Stimulated activated CD8-positive, alpha-beta memory T cell treated with anti-CD3 and anti-CD28 coated beads, Interleukin-2, amount 100 ng/mL, for 1 hour (primary cell): ENCODE data around the gene MRE11.

Source experiments
- DNase-seq, 2 donors: peaks; one replicate each; pipeline ENCODE4 v3.0.0-alpha.2; 2020; ENCODE audit warnings: low read depth in 2 of 2

MRE11 gene

DNA sequence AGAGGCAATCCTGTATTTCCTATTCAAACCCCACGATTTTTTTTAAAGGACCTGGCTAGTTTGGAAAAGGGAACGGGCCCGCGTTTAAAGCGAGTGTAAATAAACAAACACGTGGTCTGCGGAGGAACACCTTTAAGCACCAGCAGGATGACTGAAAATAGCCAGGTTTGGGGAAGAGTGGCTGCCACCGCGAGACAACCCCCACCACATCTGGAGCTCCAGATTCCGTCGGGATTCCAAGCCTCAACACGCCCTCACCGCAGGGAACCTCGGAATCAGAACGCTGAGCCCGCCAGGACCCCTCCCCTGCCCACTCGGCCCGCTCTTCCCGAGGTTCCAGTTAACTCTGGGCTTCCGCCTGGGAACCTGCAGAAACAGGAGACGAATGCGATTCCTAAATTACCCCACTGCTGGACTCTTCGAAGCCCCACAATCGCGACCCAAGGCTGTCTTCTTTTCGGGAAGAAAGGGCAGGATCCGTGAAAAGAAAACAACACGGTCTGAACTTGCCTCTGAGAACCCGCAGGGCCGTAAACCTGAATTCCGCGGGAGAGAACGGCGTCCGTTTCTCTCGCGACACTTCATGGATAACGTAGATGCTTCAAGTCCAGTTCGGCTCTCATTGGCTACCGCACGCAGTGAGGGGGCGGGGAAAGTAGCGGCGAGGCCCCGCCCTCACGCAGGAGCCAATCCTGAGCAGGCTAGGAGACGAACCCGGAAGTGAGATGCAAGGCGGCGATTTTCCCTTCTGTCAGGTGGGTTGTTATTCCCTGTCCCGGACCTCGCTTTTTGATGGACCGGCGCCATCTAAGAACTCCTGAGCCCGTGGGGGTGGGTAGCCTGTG is at the start of gene MRE11, which contains the start of gene ANKRD49:
Gene MRE11, minus strand, starts transcription at position 564 of the 845 bp plus-strand sequence. CDS start 1,043 bp downstream, outside the sequence.
Gene ANKRD49, plus strand, starts transcription at position 704 of the 845 bp plus-strand sequence. CDS start 2,710 bp downstream, outside the sequence.
- DNase-seq = peak; percentile 90

GRCh38 chr11:94539420-94539819 is 45.8 kb upstream of the MRE11 start:
- no peak for DNase-seq

GRCh38 chr11:94537031-94537600 is 43.5 kb upstream of the MRE11 start:
- DNase-seq = no peak

DNA sequence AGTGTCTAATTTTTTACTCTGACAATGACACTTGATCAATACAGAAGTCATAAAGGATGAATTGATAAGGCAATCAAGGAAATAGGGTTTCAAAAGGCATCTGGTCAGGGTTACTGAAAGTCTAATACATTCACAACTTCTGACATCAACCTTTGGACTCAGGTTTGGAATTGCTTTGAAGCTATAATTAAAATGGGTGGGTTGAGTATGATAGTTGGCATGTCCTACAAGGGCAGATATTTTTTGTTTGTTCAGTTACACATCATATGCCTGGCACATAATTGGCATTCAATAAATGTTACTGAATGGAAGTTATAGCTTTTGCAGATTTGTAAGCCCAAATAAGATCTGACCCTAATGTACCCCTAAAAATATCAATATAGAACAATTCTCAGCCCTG is 42.7 kb upstream of the MRE11 start:
- no peak for DNase-seq

DNA sequence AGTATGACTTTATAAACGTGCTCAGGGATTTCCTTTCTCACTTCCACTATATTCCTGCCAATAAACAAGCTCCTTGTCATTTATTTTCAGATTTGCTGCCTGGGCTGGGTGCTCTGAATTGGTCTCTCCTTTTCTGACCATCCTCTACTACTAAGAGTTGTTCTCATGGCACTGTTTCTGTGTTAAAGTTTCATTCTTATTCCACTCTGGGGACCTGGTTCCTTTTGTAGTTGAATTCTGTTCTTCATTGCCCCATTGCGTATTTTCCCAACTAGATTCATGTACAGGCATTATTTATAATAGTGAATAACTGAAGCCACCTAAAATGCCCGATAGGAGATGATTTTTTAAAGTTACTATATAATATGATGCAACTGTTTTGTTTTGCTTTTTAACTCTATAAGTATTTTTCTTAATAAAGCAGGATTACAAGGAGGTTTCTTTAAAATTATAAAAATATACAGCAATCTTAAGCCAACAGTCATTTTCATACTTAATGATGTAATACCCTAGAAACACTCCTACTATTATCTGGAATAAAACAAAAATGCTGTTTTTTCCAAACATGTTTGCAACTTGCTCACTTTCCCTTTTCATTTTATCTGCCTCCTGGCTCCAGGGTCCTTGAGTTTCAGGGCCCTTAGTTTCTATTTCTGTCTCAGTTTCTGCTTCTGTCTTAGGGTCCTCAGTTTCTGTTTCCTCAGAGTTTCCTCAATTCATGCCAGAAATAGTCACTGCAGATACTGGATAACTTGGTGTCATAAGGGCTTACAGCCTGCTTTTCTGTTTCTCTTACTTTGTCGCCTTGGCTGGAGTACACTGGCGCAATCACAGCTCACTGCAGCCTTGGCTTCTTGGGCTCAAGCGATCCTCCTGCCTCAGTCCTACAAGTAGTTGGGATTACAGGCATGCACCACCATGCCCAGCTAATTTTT is 40.3 kb upstream of the MRE11 start:
- DNase-seq = no peak

DNA sequence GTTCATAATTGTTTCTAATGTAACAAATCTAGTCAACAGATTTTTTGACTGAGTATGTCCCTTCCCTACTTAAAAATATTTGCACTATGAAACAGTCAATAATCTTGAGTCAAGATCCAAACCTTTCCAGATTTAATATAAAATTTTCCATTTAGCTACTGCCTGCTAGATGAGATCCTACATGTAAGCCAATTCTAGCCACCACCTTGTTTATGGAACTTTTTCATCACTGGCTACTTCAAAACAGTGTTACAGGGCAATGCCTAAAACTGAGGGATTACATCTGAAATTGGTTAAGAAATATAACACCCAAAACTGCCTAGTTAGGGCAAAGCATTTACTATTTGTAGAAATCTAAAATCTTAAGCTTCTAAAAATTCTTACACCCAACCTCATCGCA is 39.6 kb upstream of the MRE11 start:
- no peak for DNase-seq

GRCh38 chr11:94532211-94532610 is 38.6 kb upstream of the MRE11 start:
- no peak for DNase-seq

GRCh38 chr11:94528551-94528950 is 34.9 kb upstream of the MRE11 start:
- DNase-seq = no peak

GRCh38 chr11:94526645-94527438 is 33.2 kb upstream of the MRE11 start:
- no peak for DNase-seq

DNA sequence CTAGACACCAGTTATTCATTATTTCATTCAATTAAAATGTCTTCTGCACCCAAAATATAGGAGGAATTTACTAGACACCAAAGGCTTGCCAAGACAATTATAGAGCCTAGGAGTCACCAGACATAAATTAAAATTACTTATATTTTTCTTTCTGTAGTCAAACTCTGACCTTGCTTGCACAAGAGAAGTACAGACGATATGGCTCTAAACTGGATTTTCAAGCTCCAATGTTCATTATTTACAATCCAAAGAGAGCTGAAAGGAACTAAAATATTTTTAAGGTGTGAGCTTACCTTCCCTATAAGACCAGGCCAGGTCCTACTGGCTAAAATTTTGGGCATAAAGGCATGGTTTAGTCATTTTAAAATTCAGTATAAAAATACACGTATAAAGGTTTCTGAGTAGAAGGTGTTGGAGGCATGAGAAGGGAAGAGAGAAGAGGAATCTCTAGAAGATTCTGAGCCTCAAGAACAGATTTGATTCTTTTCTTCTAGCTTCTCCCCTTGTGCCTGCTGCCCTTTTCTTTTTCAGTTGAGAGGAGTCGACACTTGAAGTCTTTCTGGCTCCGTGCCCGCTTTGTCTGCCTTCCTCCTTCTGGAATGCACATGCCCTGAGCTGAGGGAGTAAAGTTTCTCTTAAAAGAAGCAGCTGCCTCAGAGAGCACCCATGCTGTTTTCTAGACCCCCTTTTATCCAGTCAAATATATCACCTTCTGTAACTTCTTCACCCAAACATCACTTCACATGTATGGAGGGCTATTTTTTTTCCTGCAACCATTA is 32.1 kb upstream of the MRE11 start:
- no peak for DNase-seq

DNA sequence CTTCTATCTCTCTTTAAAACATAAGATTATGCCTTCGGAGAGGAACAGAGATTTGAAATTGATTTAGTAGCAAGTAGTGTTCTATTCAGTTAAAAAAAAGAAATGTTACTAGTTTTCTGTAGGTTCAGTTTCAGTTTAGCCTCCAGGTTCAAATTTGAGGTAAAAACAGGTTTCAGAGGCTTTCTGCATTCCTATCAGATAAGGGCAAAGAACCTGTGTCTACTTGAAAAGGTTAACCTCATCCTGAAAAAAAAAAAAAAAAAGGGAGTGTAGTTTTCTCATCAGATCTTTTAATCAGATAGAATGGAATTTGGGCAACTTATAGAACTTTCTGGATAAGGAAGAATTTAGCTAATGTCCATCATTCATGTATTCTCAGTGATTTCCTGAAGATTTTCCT is 30.7 kb upstream of the MRE11 start:
- DNase-seq = no peak

- no peak for DNase-seq
Measured at GRCh38 chr11:94521684-94522083, 28.0 kb upstream of the MRE11 start.

DNA sequence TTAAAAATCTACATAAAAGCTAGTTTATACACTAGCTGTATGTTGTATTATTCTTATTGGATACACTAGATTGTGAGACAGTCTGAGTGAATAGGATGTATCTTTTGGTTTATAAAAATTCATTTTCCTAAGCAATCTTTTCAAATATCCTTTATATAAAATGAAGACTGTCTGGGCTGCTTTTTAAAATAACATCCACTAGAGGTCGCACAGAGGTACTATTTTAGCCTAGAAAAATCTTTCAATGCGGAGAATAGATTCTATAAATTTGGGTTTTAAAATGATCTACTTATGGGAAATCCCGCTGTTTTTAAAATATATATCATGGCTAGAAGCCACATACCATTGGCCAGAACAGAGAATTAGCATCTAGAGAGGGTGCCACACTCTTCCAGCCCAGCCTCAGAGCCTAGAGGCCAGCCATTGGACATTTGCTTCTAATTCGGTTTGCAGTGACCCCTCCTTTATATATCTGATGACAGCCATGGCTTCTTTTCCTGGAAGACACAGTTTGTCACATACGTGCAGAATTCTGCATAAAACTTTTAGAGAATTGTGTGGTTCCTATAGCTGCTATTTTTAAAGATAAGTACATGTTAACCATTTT is 25.9 kb upstream of the MRE11 start:
- no peak for DNase-seq

GRCh38 chr11:94518300-94518699 is 24.7 kb upstream of the MRE11 start:
- DNase-seq = no peak

DNA sequence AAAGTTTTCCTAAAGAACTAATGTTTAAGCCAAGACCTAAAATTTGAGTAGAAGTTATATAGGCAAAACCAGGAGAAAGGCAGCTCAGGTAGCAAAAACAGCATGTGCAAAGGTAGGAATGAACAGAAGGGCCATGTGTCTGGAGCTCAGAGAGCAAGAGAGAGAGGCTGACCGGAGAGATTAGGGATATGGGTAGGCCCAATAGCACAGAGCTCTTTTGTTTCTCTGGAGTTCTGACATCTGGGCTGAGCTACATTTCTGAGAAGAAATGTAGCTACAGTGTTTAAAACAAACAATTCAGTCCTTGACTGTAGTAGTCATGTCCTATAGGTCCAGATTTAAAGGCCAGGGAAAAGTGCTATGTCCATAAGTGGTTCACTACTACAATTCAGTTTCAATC is 23.1 kb upstream of the MRE11 start:
- no peak for DNase-seq

DNA sequence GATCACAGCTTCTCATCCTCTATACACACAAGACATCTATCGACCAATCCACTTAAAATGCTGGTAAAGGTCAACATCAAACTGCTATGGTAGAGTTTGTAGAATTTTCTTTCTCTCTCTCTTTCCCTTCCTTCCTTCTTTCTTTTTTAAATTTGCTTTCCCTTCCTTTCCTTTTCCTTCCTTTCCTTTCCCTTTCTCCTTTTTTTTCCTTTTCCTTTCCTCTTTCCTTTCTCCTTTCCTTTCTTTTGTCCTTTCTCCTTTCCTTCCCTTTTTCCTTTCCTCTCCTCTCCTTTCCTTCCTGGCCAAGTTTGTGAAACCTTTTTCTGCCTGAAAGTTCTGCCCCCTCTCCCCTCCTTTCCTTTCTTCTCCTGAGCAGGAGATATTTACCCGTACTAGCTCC is 21.8 kb upstream of the MRE11 start:
- DNase-seq = no peak

- no peak for DNase-seq
Measured at GRCh38 chr11:94513091-94513490, 19.4 kb upstream of the MRE11 start.

- peak; percentile 21 to 27 for DNase-seq
Measured at GRCh38 chr11:94511932-94512781, 18.5 kb upstream of the MRE11 start, which contains the start of gene C11orf97. TSS of gene C11orf97 (plus strand) at chr11:94512461. CDS start at chr11:94512529, 68 bp downstream.

DNA sequence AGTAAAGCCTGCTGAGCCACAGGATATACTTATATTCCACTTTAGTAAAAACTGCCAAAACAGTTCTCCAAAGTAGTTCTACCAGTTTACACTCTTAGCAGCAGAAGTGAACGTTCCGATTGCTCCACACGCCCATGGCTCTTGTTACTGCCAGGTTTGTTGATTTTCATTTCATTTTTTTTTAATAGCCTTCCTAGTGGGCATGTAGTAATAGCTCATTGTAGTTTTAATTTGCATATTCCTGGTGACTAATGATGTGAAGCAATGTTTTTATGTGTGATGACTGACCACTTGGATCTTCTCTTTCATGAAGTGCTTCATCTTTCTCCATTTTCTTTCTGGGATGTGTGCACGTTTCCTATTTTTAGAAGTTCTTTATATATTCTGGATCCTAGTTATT is 13.8 kb upstream of the MRE11 start:
- DNase-seq = no peak
